GM18861 (cell line): ENCODE measurements around the gene NLRP3.

Source experiments
- ATAC-seq: cut with Tn5 transposase; IDR thresholded peaks from one replicate; pipeline ENCODE4 v1.9.1; 2021; ENCODE audit not compliant: unreplicated experiment

NLRP3 gene

DNA sequence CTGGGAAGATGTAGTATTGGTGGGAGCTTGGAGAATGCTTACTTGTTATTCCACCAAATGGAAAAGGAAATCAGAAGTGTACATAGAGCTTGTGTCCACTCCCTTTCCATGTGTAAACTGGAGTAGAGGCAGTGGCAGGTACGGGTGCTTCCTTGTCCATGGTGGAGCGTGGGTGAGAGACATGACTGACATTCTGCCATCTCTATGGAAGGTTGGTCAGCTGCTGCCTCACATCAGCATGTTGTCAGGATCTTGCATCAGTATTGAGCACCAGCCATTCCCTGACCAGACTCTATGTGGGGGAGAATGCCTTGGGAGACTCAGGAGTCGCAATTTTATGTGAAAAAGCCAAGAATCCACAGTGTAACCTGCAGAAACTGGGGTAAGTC lies 19.8 kb downstream of the NLRP3 start:
- no peak for ATAC-seq

DNA sequence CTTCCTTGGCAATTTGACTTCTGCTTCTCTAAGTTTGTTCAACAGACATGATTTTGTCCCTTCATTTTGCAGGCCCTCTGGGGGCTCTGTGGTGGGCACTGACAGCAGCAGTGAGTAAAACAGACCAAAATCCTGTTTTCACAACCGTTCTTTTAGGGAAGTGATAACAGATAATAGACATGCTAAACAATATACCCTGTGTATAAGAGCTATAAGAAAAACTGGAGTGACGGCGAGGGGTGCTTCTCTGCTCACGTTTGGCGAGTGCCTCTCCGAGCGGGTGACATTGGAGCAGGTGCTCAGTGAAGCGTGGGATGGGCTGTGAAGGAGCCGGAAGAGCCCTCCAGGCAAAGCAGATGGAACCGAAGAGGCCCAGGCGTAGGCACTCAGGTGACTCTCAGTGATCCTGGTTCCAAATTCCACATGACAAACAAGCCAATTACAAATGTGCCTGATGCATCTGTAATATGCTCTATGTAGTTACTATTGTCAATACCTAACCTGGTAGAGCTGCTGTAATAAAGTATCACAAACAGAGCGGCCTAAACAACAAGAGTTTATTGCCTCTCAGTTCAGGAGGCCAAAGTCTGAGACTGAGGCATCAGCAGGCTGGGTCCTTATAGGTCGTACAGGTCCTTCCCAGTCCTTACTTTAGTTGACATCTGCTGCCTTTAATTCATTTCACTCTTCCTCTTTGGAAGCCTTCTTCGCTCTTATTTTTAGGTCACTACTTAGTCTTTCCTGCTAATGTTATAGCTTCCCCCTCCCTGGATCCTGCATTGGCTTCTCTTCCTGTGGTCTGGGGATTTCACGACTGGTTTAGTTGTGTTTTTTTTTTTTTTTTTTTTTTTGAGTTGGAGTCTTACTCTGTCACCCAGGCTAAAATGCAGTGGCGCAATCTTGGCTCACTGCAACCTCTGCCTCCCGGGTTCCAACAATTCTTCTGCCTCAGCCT lies 21.9 kb downstream of the NLRP3 start:
- no peak for ATAC-seq

DNA sequence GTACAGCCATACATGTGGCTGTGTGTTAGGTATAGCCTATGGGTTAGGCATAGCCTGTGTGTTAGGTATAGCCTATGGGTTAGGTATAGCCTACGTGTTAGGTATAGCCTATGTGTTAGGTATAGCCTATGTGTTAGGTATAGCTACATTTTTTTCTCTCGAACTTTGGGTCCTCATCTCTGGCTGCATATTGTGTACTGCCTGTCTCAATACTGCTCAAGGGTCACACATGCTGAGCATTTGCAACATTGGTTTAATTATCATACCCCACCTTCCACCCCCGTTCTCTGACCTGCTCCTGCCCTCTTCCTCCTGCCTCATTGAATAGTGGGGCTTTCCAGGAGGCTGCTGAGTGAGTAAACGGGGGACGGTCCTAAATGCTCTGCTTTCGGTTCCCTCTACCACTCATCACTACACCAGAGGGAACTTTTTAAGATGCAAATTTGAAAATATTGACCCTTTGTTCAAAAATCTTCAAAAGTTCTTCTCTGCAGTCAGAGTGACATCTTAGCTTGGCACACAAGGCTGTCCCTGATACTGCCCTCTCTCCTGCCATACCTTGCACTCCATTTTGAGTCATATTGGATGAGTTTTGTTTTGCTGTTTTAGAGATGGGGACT lies 24.1 kb downstream of the NLRP3 start:
- peak; percentile 94 for ATAC-seq

- ATAC-seq = no peak
Measured at GRCh38 chr1:247441606-247442005, 25.6 kb downstream of the NLRP3 start.

DNA sequence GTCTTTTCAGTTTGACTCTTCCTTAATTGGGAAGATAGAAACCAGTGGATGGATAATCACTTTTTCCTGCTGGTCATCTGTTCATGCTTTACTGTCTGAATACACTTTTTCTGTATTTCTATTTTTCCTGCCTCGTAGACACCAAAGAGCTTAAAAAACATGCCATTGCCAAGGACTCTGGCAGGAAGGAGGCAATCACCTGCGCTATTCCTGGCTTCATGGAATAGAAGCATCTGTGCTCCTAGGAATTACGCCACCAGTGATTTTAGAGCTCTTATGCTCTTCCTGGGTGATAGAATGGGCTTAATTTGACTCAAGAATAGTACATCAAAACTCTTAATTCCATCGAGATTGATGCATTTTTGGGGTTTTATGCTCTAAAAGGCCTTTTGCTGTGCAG lies 26.2 kb downstream of the NLRP3 start:
- no peak for ATAC-seq

DNA sequence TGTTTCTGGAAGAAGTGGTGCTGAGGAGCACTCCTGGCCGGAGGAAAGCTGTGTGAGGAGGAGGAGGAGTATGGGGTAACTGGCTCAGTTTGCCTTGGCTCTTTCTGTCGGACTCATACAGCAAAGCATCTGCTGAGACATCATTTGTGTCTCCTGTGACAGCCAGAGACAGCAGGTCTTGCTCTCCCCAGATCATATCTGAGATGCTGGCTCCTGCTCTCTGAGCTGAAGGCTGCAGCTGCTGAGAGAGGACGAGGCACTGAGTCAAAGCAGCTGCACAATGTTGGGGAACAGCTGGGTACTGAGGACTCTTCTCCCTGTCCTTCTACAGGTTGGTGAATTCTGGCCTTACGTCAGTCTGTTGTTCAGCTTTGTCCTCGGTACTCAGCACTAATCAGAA lies 27.7 kb downstream of the NLRP3 start:
- ATAC-seq = no peak

DNA sequence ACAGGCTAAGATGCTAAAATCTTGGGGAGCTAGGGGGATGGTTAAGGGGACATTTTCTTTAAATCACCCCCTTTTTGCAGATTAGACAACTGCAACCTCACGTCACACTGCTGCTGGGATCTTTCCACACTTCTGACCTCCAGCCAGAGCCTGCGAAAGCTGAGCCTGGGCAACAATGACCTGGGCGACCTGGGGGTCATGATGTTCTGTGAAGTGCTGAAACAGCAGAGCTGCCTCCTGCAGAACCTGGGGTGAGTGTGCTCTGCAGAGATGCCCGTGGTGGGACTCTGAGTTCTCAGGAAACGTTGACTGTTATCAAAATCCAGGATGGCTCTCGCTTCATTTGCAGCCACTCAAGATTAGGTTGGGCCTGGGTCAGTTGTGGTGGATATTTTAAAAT lies 28.6 kb downstream of the NLRP3 start:
- no peak for ATAC-seq

- ATAC-seq = no peak
Measured at GRCh38 chr1:247445526-247446356, 29.8 kb downstream of the NLRP3 start.

GRCh38 chr1:247447162-247447909 lies 31.4 kb downstream of the NLRP3 start:
- ATAC-seq = no peak

DNA sequence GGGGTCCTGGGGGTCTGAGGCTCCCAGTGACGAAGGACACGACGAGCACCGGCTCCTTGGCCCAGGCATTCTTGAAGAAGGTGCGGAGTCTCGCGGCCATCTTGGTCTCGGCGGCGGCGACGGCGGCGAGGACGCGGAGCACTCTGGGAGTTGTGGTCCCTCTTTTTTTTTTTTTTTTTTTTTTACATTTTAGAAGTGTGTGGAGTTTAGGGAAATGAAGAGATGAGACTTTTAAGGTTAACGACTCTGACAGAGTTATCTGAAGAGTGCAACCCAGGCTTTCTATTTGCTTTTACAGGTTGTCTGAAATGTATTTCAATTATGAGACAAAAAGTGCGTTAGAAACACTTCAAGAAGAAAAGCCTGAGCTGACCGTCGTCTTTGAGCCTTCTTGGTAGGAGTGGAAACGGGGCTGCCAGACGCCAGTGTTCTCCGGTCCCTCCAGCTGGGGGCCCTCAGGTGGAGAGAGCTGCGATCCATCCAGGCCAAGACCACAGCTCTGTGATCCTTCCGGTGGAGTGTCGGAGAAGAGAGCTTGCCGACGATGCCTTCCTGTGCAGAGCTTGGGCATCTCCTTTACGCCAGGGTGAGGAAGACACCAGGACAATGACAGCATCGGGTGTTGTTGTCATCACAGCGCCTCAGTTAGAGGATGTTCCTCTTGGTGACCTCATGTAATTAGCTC lies 32.3 kb downstream of the NLRP3 start:
- ATAC-seq = no peak

DNA sequence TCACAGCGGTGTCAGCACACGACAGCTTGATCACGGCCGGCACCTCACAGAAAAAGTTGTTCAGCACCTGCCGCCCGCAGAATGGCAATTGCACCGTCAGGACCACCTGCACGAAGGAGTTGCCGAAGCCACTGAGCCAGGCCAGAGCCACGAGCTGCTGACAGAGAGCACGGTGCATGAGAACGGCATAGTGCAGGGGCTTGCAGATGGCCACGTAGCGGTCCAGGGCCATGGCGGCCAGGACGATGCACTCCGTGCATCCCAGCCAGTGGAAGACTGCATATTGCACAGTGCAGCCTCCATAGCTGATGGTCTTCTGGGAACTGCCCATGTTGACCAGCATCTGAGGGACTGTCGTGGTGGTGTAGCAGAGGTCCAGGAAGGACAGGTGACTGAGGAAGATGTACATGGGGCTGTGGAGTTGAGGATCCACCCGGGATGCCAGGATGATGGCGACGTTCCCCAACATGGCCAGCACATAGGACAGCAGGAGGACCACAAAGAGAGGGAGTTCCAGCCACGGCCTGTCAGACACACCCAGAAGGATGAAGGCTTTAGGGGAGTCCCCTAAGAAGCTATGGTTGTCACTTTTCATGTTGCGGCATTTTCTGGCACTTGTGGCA lies 35.5 kb downstream of the NLRP3 start:
- no peak for ATAC-seq

DNA sequence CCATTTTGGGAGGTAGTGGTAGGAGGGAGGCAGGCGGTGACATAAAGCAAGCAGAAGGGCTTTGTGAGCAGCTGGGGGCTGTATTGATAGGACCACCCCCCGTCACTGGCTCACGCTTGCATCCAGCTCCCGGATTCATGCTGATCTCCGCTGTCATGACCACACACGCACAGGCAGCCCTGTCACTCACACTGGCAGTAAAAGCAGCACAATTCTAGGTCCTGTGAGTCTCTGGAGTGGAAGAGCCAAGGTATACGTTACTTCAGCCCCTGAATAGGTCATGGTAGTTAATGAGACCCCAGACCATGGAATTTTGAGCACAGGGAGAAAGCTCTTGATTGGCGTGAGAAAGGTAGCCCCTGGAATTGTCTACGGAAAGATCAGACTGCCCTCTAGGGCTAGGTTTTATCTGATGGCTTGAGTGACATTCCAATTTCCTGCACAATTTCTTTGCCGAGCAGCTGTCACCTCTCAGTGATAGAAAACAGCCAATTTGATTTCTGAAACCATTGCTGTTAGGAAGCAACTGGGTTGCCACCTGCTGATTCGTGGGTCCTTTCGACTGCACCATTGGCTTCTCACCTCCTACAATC lies 36.6 kb downstream of the NLRP3 start:
- ATAC-seq = no peak

- ATAC-seq = no peak
Measured at GRCh38 chr1:247453245-247453644, 37.3 kb downstream of the NLRP3 start.

GRCh38 chr1:247453997-247454396 lies 38.0 kb downstream of the NLRP3 start:
- no peak for ATAC-seq

DNA sequence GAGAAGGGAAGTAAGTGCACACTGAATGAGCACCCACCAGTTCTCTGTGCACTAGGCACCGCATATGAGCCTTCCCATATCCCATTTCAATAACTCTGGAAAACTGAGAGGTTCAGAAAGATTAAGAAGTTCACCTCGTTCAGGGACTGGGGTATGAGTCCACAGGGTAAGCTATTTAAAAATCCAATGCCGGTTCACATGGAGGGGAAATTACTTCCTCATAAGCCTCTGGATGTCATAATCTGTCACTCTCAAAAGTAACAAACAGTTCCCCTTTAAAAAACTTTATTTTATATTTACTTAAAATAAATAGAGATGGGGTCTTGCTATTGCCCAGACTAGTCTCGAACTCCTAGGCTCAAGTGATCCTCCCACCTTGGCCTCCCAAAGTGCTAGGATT lies 40.0 kb downstream of the NLRP3 start:
- ATAC-seq = no peak

DNA sequence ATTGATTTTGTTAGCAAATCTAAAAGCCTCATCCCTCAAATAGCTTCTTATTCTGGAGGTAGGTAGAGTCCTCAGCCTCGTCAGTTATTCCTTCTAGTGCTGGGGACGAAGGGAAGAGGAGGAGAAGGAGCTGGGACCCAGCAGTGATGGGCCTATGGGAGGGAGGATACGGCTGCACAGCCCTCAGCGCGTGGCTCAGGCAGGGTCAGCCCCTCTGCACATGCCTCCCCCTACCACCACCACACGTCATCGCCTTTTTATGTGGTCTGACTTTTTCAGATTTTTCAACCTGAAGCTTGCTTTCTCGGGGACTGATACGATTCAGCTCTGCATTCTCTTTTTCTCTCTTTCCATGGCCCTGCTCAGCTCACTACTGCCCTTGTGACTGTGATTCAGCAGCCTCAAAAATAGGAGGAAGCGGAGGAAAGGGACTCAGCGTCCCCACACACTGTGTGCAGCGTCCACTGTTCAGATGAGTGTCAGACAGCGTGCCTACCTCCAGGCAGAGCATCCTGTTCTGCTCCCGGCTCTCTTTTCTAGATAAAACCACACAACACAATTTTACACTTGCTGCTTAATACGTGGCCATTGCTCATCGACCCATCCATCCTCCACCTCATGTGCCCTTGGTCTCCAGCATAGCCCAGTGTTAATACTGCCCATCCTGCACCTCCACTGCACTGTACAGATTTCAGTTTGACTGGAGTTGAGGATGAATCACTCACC lies 41.1 kb downstream of the NLRP3 start:
- no peak for ATAC-seq

- ATAC-seq = no peak
Measured at GRCh38 chr1:247459507-247459906, 43.5 kb downstream of the NLRP3 start.

GRCh38 chr1:247465796-247466195 lies 49.8 kb downstream of the NLRP3 start:
- no peak for ATAC-seq

DNA sequence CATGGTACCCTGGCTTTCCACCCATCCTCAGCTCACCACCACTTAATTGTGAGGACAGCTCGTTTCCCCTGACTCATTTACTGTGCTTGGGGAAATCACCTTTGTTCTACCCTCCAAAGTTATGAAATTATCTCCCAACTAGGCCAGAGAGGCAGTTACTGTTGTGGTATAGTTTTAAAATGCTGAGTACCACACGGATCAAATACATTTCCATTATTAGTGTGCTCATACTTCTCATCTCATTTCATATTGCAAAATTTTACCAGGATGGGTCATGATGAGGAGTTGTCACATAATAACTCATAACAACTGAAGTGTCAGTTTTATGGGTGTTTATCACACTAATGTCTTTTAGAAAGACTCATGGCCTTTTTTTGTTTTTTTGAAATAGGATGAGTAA lies 51.2 kb downstream of the NLRP3 start:
- ATAC-seq = no peak
